Omental fat pad (tissue), 4 donors: Measurements from ENCODE around the gene MYH6. TPM values are rescaled to one million over a fixed set of nuclear protein-coding genes. Genes with fewer than 3 reads are reported as not detected.

ENCODE experiments used
- ATAC-seq: fragments of 150-250 bp; one replicate; pipeline ENCODE4 v1.9.1; 2016; ENCODE audit warnings: mild to moderate bottlenecking, moderate library complexity; ENCODE audit not compliant: low FRiP score
- DNase-seq: peaks from one replicate; pipeline ENCODE4 v3.0.0-alpha.2; 2019; ENCODE audit warnings: low spot score
- CTCF ChIP-seq, 3 donors: fragments of 450-650 bp; IDR thresholded peaks; one replicate each; pipeline ENCODE4 v1.5.1; 2016 to 2017; ENCODE audit warnings: antibody characterized with exemption in 3 of 3, mild to moderate bottlenecking in 3 of 3, moderate library complexity in 2 of 3
- total RNA-seq, 4 donors: library from RNA; depleted of rRNA; stranded (reverse); fragments of >200 nt; gene quantifications; one replicate each; pipeline ENCODE4 v1.1.0, GENCODE V29; 2016

MYH6 gene
- total RNA-seq, 4 donors from 2014 or later, result not detected

- no peak for DNase-seq
- ATAC-seq, result no peak
- no peak for TF ChIP-seq CTCF (IDR thresholded peaks at IDR 0.05)
Measured at GRCh38 chr14:23372509-23372908, 35.6 kb downstream of the MYH6 start, which contains the start of gene IL25. TSS of gene IL25 (plus strand) at chr14:23372809.

- ATAC-seq (no peak), DNase-seq (no peak)
- no peak for TF ChIP-seq CTCF (IDR thresholded peaks at IDR 0.05)
Measured at GRCh38 chr14:23371865-23372264, 36.2 kb downstream of the MYH6 start.

GRCh38 chr14:23370221-23370620 is 37.9 kb downstream of the MYH6 start:
- ATAC-seq (no peak), DNase-seq (no peak)
- TF ChIP-seq CTCF (IDR thresholded peaks at IDR 0.05), result no peak

GRCh38 chr14:23366426-23366921 is 41.6 kb downstream of the MYH6 start:
- TF ChIP-seq CTCF (IDR thresholded peaks at IDR 0.05), result no peak
- ATAC-seq (peak; percentile 70), DNase-seq (peak; percentile 30)

- TF ChIP-seq CTCF (IDR thresholded peaks at IDR 0.05), result no peak
- peak; percentile 76 for ATAC-seq
- no peak for DNase-seq
Measured at GRCh38 chr14:23365732-23366425, 42.2 kb downstream of the MYH6 start.

- TF ChIP-seq CTCF (IDR thresholded peaks at IDR 0.05), result no peak
- ATAC-seq (peak; percentile 28), DNase-seq (no peak)
Measured at GRCh38 chr14:23365036-23365731, 42.9 kb downstream of the MYH6 start, which contains the start of gene EFS. TSS of gene EFS (minus strand) at chr14:23365172. CDS start at chr14:23365025, 147 bp downstream.
